GM19397 (cell line): Measurements from ENCODE around the gene AHCYL2.
"Not testable (repeated sequence)": the region's sequence is repeated elsewhere in the genome, so short reads cannot be mapped to it uniquely, and the experiment has no call there.

Experiments
- ATAC-seq: cut with Tn5 transposase; IDR thresholded peaks from one replicate; pipeline ENCODE4 v1.9.1; 2021; ENCODE audit warnings: mild to moderate bottlenecking, moderate library complexity; ENCODE audit not compliant: unreplicated experiment

AHCYL2 gene

DNA sequence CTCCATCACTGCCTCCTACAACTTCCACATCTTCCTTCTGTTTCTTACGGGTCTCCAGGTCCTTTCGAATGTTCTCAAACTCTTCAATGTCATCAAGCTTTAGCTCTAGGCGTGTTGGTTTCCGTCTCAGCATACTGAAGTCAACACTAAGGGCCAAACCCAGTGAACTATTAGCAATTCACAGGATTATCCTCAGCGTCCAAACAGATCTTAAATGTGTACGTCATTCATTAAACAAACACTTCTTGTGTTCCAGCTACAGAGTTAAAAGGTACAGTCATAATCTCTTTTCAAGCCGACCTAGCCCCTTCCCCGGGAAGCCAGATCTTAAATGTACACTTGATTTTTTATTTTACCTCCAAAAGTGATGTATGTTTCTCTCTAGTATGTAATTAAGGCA is 185.4 kb downstream of the AHCYL2 start:
- ATAC-seq: not testable (repeated sequence)

DNA sequence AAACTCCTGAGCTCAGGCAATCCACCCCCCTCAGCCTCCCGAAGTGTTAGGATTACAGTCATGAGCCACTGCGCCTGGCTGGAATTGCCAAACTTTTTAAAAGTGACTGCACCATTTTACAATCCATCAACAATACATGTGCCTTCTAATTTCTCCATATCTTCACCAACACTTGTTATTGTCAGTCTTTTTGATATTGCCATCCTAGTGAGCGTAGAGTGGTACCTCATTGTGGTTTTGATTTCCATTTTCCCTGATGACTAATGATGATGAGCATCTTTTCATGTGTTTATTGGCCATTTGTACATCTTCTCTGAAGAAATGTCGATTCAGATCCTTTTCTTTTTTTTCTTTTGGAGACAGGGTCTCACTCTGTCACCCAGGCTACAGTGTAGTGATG is 187.7 kb downstream of the AHCYL2 start:
- no peak for ATAC-seq

DNA sequence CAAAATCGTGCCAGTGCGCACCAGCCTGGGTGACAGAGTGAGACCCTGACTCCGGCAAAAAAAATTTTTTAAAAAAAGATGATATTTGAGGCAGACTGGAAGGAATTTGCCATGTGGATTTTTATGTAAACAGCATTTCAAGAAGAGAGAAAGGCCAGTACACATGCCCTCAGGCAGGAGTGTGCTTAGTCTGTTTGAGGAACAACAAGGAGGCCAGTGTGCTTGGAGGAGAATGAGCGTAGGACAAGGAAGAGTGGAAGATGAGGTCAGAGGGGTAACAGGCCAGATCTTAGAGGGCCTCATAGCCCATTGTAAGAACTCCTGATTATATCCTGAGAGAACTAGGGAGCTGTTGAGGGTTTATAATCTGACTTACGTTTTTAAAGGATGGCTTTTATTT is 192.2 kb downstream of the AHCYL2 start:
- no peak for ATAC-seq

DNA sequence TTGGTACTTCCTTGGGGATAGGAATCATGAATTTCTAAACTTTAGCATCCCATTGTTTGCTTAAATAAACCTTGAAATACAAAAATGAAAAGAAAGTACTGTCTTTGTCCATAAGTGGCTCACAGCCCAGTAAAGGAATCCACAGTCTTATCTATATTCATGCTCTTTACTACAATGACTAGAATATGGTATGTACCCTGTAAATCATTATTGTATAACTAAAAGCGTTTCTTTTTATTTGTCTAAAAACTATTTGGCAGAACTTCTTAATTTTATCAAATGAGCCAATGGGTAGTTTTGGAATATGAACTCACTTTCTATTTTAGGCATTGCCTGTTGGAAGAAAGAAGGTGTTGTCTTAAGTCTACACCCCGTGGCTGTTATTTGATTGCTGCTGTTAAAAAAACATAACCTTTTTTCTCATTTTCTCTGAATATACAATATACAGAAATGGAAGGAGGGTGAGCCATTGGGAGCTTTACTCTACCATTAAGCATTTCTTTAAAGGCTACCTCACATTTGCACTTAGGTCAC is 197.0 kb downstream of the AHCYL2 start:
- ATAC-seq: no peak

- ATAC-seq: no peak
These were observed 197.9 kb downstream of the AHCYL2 start for GRCh38 chr7:129422727-129423126.

GRCh38 chr7:129423700-129424410 is 199.0 kb downstream of the AHCYL2 start:
- no peak for ATAC-seq

- ATAC-seq: no peak
These were observed 201.7 kb downstream of the AHCYL2 start for GRCh38 chr7:129426482-129426881.

GRCh38 chr7:129427526-129428045 is 202.8 kb downstream of the AHCYL2 start:
- ATAC-seq: no peak

- ATAC-seq: no peak
These were observed 207.2 kb downstream of the AHCYL2 start for GRCh38 chr7:129431911-129432643.

- peak; percentile 97 for ATAC-seq
These were observed 209.2 kb downstream of the AHCYL2 start, which contains the start of gene STRIP2 for GRCh38 chr7:129433847-129434674. Gene STRIP2, plus strand, starts transcription at chr7:129434432. Its CDS starts 41 bp downstream, at chr7:129434473.

DNA sequence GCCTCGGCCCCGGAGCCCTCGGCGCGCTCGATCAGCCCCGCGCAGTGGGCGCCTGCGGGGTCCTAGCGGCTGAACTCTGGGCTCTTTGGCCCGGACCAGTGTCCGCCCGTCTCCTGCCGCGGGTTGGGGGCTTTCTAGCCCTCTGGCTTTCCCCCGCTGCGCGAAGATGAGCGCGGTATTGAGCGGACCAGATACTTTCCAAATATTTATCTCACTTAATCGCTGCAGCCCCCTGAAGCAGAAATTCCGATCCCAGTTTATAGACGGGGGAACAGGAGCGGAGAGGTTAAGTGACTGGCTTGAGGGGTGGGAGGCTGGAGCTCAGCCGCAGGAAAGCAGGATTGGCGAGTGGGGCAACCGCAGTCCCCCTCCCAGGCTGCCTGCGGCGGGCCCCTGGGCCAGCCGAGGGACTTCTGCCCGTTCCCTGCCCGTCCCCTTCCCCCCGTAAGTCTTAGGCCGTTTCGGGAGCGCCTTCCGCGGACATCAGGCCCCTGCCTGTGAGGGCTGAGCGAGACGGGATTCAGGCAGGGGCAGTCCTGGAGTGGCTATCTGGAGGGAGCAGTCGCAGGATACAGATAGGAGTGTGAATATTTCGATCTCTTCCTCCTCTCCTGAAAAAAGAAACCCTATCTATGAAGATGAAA is 210.0 kb downstream of the AHCYL2 start:
- no peak for ATAC-seq

- no peak for ATAC-seq
These were observed 210.6 kb downstream of the AHCYL2 start for GRCh38 chr7:129435414-129435829.

DNA sequence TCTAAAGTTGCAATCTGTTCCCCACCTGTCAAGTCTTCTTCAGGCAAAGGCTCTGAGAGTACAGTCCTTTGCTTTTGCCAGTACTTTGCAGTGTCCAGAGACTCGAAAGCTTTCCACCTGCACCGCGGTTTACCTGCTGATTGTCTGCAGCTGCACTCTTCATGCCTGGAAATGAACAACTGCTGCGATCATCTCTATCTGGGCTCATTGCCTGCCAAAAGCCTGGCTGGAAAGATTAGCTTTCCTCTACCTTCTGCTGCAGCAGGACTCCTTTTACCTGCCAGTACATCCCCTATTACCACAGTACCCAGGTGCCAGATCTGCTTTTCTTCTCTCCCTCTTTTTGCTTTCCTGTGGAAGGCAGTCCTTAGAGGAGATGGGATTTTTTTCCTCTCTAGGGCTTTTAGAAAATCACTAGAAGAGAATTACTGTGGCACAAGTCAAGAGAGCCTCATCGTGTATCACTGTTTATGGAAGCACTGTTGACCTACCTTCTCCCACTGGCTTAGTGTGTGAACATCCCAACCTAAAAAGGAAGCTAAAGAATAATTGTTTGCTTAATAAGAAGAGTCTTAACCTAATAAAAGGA is 211.6 kb downstream of the AHCYL2 start:
- no peak for ATAC-seq

GRCh38 chr7:129437190-129437589 is 212.4 kb downstream of the AHCYL2 start:
- no peak for ATAC-seq

DNA sequence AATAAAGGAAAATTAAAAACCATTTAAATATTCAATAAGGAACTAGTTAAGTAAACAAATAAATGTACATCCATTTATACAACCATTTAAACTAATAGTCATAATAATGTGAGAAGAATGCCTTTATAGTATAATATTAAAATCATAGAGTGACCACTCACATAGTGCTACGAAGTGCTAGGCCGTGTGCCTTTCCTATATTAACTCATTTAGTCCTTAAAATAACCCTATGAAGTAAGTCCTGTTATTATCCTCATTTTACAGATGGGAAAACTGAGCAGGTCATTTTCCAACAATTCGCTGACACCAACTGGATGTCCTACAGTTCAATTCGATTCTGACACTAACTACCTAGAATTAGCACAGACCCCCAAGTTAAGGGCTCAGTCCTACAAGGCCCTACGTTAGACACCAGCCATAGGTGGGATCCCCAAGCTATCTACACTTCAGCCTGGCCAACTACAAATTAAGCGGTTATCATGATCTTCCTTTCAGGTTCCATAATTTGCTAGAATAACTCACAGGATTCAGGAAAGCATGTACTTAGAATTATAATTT is 213.5 kb downstream of the AHCYL2 start:
- ATAC-seq: no peak

- no peak for ATAC-seq
These were observed 214.2 kb downstream of the AHCYL2 start for GRCh38 chr7:129438839-129439651.

DNA sequence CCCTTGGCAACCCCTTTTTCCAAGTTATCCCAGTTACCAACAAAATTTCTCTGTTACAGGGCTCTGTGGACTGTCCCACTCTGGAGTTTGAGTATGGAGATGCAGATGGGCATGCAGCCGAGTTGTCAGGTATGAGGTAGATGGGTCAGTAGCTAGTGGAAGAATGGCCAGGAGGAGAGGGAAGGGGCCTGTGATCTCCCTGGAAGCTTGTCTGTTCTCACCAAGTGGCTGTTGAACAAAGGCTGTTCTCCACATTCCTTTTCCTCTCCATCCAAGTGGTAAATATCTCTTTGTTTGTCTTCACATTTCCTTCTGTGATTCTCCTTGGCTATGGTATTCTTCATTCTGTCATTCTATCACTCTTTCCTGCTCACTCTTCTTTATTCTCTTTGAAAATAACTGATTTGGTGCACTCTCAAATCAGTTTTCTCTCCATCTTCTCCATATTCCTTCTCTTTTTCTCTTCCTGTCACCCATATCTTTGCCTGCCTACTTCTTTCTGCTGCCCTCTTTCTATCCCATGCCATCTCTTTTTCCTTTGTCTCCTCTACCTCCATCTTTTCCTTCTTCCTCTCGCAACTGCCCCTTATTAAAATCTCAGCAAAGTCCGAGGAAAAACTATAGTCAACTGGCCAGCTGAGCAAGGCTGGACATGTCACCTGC is 215.3 kb downstream of the AHCYL2 start:
- no peak for ATAC-seq

DNA sequence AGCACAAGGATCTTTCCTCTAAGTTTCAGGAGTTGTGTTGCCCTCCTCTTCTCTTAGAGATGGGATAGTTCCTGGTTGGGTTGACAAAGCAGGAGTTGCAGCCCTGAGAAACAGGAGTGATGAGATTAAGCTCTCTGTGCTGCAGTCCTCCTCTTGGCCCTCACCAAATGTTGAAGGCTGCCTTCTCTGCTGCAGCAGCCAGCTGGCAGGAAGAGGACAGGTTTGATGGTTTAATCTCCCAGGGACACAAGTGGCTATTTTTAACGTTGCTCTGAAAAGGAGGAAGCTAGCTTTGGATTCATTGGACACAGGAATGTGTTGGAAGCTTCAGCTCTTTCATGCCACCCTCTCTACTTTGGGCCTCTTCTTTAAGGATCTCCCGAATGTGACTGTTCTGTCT is 218.8 kb downstream of the AHCYL2 start:
- ATAC-seq: no peak
